NCI-H460 (cell line): ENCODE data around the gene SLC36A2. TPM values are rescaled to one million over a fixed set of nuclear protein-coding genes. Genes with fewer than 3 reads are reported as not detected.

Experiments
- DNase-seq: peaks from one replicate; pipeline ENCODE4 v3.0.0-alpha.2; 2016; ENCODE audit warnings: low read depth; ENCODE audit errors: extremely low read depth
- total RNA-seq: library from RNA; depleted of rRNA; stranded (reverse); fragments of >200 nt; shearing (Covaris generic); gene quantifications from 2 replicates; pipeline ENCODE4 v1.2.3, GENCODE V29; 2014; rRNA removed

SLC36A2 gene
- total RNA-seq, 1 experiment from 2014 or later = not detected

DNA sequence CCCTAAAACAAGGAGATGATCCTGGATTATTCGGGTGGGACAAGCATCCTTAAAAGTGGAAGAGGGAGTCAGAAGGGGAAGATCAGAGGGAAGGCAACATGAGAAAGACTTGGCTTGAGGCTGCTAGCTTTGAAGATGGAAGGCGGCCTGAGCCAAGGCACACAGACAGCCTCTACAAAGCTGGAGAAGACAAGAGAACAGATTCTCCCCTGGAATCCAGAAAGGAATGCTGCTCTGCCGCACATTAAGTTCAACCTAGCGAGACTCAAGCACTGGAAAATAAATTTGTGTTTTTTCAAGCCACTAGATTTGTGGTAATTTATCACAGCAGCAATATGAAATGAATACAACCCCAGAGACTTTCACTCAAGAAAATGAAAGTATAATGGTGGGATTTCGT is 61.7 kb downstream of the SLC36A2 start:
- no peak for DNase-seq

DNA sequence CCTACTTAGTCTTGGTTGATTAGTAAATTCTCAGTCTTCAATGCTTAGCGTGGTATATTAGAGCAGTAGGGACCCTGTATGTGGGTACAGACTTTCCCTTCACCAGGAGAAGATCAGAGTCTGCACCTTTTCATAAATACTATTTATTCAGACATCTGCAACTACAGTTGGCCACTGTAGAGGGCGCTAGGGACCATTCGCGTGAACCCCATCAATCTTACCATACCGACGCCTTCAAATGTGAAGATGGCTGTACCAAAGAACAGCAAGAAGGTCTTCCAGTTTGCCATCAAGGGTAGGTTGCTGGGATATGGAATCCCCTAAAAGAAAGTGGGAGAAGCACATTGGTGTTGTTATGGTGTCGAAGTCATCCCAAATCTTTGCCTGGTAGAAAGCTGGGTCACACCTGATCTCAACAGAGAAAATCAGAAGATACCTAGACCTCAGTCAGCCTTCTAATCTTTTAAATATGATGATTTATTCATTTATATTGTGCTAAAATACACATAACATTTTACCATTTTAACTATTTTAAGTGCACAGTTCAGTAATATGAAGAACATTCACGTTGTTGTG is 62.9 kb downstream of the SLC36A2 start:
- DNase-seq = no peak

- no peak for DNase-seq
Observed at GRCh38 chr5:151283120-151283825, 64.1 kb downstream of the SLC36A2 start.

DNA sequence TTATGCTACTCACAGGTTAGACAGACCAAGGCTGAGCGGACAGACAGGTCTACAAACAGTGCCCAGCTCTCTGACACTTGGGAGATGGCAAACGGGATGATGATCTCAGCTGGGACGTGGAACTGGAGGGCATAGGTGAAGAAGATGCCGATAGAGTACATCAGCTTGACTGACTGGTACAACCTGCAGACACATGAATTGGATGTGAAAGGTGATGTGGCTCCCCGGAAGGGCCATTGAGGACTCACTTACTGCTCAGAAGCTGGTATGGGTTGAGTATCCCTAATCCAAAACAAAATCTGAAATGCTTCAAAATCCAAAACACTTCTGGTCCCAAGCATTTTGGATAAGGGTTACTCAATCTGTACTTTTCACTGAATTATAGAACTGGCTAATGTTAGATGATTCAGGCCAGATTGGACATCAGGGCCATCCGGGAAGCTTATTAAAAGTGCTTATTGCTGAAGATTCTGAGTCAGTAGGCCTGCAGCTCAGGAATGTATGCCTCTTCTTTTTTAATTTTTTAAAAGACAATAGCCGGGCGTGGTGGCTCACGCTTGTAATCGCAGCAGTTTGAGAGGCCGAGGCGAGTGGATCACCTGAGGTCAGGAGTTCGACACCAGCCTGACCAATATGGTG is 66.2 kb downstream of the SLC36A2 start:
- DNase-seq = no peak

DNA sequence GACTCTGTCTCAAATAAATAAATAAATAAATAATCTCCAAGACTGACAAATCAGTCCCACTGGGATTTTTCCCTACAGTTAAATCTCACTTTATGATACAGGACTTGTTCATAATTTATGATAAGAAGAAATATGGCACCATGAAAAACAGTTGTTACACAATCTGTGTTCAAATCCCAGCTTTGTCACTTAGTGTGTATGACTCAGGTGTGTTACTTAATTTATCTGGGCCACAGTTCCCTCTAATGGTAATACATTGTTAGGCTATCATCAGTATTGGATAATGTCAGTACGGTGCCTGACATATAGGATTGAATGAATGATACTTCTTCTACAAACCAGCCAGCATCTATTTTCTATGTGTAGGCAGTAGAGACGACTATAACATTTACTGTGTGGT is 66.9 kb downstream of the SLC36A2 start:
- DNase-seq = no peak

DNA sequence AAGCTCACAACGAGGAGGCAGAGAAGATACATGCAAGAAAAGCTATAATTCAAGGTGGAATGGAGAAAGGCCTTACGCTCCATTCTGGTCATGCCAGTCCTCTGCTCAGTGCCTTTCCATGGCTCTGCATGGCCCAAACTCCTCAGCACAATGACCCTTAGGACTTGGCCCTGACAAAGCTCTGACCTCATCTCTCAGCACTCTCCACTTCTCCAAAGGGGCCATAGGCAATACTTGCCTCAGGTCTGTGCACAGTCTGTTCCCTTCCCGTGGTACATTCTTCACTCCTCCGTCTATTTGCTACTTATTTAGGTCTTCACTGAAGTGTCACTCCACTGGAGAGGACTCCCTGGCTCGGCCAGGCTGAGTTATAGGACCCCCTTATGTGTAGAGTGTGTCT is 68.5 kb downstream of the SLC36A2 start:
- DNase-seq = no peak

- DNase-seq = no peak
Observed at GRCh38 chr5:151275803-151276202, 71.6 kb downstream of the SLC36A2 start.

DNA sequence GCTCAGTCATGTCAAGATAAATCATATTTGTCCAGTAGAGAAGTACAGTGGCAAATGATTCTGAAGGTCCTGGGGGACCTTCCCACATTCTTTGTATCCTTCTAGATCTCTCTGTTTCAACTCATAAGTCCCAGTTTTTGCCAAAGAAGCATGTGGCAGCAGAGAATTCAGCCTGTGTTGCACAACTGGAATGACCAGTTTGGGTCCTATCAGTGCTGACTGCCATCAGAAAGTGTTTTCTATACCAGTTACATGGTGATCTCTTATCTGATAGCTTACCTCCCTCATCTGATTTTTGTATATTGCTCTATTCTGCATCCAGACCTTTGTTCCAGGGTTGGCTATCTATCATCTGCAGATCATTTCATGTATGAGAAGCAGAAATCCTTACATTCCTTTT is 72.7 kb downstream of the SLC36A2 start:
- no peak for DNase-seq

GRCh38 chr5:151271336-151271735 is 76.0 kb downstream of the SLC36A2 start:
- DNase-seq = no peak

DNA sequence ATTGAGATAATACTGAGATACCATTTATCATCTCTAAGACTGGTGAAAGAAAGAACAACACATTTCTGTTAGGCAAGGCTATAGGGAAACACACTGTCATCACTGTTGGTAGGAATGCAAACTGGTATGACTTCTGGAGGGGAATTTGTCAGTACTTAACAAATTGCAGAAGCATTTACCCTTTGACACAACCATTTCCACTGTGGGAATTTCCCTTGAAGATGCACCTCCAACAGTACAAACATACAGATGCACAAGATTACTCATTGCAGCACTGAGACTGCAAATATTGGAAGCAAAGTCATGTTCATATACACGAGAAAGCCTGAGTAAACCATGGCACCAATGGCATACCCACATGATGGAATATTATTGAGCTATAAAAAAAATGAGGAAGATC is 76.8 kb downstream of the SLC36A2 start:
- DNase-seq = no peak

DNA sequence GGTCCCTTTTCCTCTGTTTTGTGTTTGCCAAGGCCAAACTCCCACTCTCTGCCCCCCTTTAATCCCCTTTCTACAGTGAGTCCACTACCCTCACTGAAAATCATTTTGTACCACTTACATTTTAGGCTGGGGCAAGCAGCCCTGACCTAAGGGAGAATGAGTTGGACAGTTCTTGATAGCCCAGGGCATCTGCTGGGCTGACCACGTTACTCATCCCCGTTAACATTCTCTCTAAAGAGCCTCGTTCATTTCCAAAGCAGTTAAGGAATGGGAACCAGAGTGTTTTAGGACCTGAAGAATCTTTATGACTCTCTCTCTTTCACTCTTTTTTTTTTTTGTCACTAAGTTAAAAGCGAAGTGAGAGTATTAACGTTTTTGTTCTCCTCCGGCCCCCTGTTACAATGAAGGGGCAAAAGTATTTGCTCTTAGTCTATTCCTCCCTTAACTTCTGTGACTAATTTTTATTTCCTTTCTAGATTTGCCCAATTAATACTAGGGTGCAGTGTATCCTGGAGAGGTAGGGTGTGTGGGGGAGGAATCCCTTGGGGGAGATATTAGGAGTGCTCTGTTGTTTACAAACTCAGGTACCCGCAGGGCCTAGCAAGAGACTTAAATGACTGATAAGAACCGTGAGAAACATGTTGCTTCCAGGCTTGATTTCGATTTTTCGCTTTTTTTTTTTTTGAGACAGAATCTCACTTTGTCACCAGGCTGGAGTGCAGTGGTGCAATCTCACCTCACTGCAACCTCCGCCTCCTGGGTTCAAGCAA is 79.7 kb downstream of the SLC36A2 start:
- no peak for DNase-seq

Other genes starting within 250 kb of the SLC36A2 start
- 26.0 and 30.6 TPM in 2 replicates for gene ANXA6, start 189.8 kb downstream of the SLC36A2 start, total RNA-seq
- 1.2 and 1.9 TPM in 2 replicates for gene CCDC69, start 123.5 kb downstream of the SLC36A2 start, total RNA-seq
- gene GM2A, start 94.4 kb downstream of the SLC36A2 start, total RNA-seq = 19.4 and 23.2 TPM in 2 replicates
- not detected in 2 replicates for gene SLC36A3, start 43.8 kb downstream of the SLC36A2 start, total RNA-seq
- gene SLC36A1, start 100.0 kb upstream of the SLC36A2 start, total RNA-seq = 9.3 and 9.6 TPM in 2 replicates
- gene FAT2, start 243.8 kb upstream of the SLC36A2 start, total RNA-seq = not detected in 2 replicates